Nucleus accumbens (tissue), 56 donors: Measurements from ENCODE around the gene PCDHGA1.
"Not testable (repeated sequence)": the region's sequence is repeated elsewhere in the genome, so short reads cannot be mapped to it uniquely, and the experiment has no call there.

Source experiments
- DNase-seq, 56 donors: peaks; one replicate each; lab custom pipeline; 2025; lab: John Stamatoyannopoulos, UW

PCDHGA1 gene

GRCh38 chr5:141330299-141331080 is at the start of gene PCDHGA1:
Gene PCDHGA1, plus strand, starts transcription at chr5:141330514.
- peak in 3 of 56 donors; percentile 5 to 38 (median 21) for DNase-seq

GRCh38 chr5:141298376-141298775 is 31.9 kb upstream of the PCDHGA1 start:
- DNase-seq = no peak

- no peak for DNase-seq
These were observed 26.6 kb upstream of the PCDHGA1 start, which contains the start of gene SLC25A2 for GRCh38 chr5:141303756-141304155. Gene SLC25A2, minus strand, starts transcription at chr5:141304049. Its CDS starts 184 bp downstream, at chr5:141303865.

- DNase-seq = no peak
These were observed 23.7 kb upstream of the PCDHGA1 start for GRCh38 chr5:141306630-141307029.

GRCh38 chr5:141313711-141314110 is 16.6 kb upstream of the PCDHGA1 start:
- no peak for DNase-seq

GRCh38 chr5:141316963-141317362 is 13.4 kb upstream of the PCDHGA1 start:
- DNase-seq = not testable (repeated sequence)

GRCh38 chr5:141319202-141319601 is 11.1 kb upstream of the PCDHGA1 start:
- no peak for DNase-seq

- DNase-seq = no peak
These were observed 10.6 kb upstream of the PCDHGA1 start for GRCh38 chr5:141319699-141320098.

- DNase-seq = peak in 55 of 56 donors; percentile 39 to 94 (median 84)
These were observed 9.8 kb upstream of the PCDHGA1 start, which contains the start of gene TAF7 for GRCh38 chr5:141320225-141321169. Gene TAF7, minus strand, starts transcription at chr5:141320784. Its CDS starts 740 bp downstream, at chr5:141320044.

- no peak for DNase-seq
These were observed 8.1 kb upstream of the PCDHGA1 start for GRCh38 chr5:141322261-141322660.

GRCh38 chr5:141326088-141326854 is 4.0 kb upstream of the PCDHGA1 start:
- DNase-seq = peak in 54 of 56 donors; percentile 10 to 82 (median 48)

GRCh38 chr5:141328231-141328630 is 2.1 kb upstream of the PCDHGA1 start:
- no peak for DNase-seq

- DNase-seq = not testable (repeated sequence)
These were observed 2.3 kb downstream of the PCDHGA1 start for GRCh38 chr5:141332571-141332970.

- DNase-seq = no peak
These were observed 8.4 kb downstream of the PCDHGA1 start, which contains the start of gene PCDHGA2 for GRCh38 chr5:141338538-141339306. Gene PCDHGA2, plus strand, starts transcription at chr5:141338760.

- DNase-seq = not testable (repeated sequence)
These were observed 10.6 kb downstream of the PCDHGA1 start for GRCh38 chr5:141340781-141341354.

- DNase-seq = no peak
These were observed 12.5 kb downstream of the PCDHGA1 start for GRCh38 chr5:141342773-141343172.

- DNase-seq = no peak
These were observed 13.1 kb downstream of the PCDHGA1 start, which contains the start of gene PCDHGA3 for GRCh38 chr5:141343242-141343952. Gene PCDHGA3, plus strand, starts transcription at chr5:141343829. Its CDS starts 205 bp downstream, at chr5:141344034.

- DNase-seq = no peak
These were observed 13.7 kb downstream of the PCDHGA1 start for GRCh38 chr5:141343953-141344463.
